Fibroblast of lung (primary cell): Measurements from ENCODE around the gene CCNL1. TPM values are rescaled to one million over a fixed set of nuclear protein-coding genes. Genes with fewer than 3 reads are reported as not detected.
"Not testable (repeated sequence)": the region's sequence is repeated elsewhere in the genome, so short reads cannot be mapped to it uniquely, and the experiment has no call there.

Experiments used
- DNase-seq, 2 donors: peaks; one replicate each; pipeline versions ENCODE4 v3.0.0 to v3.0.0-alpha.2; 2010; ENCODE audit warnings: low read depth in 2 of 2
- H2AFZ ChIP-seq: 2 replicates; pipeline ENCODE4 v1.5.1; 2012; ENCODE audit warnings: low read length, control low read depth, inconsistent platforms
- H3K27ac ChIP-seq: 2 replicates; pipeline ENCODE4 v1.5.1; 2011; ENCODE audit warnings: low read length, control low read depth; ENCODE audit not compliant: insufficient read depth
- H3K27me3 ChIP-seq: 2 replicates; pipeline ENCODE4 v1.5.1; 2011; ENCODE audit warnings: mild to moderate bottlenecking, low read length; ENCODE audit not compliant: control insufficient read depth, insufficient read depth
- H3K36me3 ChIP-seq: 2 replicates; pipeline ENCODE4 v1.5.1; 2011; ENCODE audit warnings: low read length; ENCODE audit not compliant: control insufficient read depth, insufficient read depth
- H3K4me1 ChIP-seq: 2 replicates; pipeline ENCODE4 v1.5.1; 2011; ENCODE audit warnings: low read length; ENCODE audit not compliant: control insufficient read depth, insufficient read depth; ENCODE audit errors: extremely low read depth
- H3K4me2 ChIP-seq: 2 replicates; pipeline ENCODE4 v1.5.1; 2011; ENCODE audit warnings: low read length, control low read depth; ENCODE audit not compliant: insufficient read depth; ENCODE audit errors: extremely low read depth
- H3K4me3 ChIP-seq, 4 experiments: fragments of 200-600 bp in 1 of 4; sonication (generic) in 1 of 4; replicated peaks in 1 of 4; 2 replicates each; pipeline ENCODE4 v1.5.1; 2011 to 2016; ENCODE audit warnings: low read length in 4 of 4, low read depth in 3 of 4, mild to moderate bottlenecking in 3 of 4, control low read depth in 2 of 4, inconsistent platforms in 1 of 4, mixed read lengths in 1 of 4; ENCODE audit not compliant: insufficient read depth in 1 of 4; ENCODE audit errors: control extremely low read depth in 1 of 4
- H3K79me2 ChIP-seq: 2 replicates; pipeline ENCODE4 v1.5.1; 2012; ENCODE audit warnings: mild to moderate bottlenecking, low read length, inconsistent platforms; ENCODE audit not compliant: control insufficient read depth, insufficient read depth
- H3K9ac ChIP-seq: 2 replicates; pipeline ENCODE4 v1.5.1; 2011; ENCODE audit warnings: mild to moderate bottlenecking, low read length, control low read depth; ENCODE audit not compliant: insufficient read depth
- H3K9me3 ChIP-seq: 2 replicates; pipeline ENCODE4 v1.5.1; 2012; ENCODE audit warnings: low read depth, low read length; ENCODE audit not compliant: control insufficient read depth, insufficient read depth
- H4K20me1 ChIP-seq: 2 replicates; pipeline ENCODE4 v1.5.1; 2011; ENCODE audit warnings: low read length; ENCODE audit not compliant: control insufficient read depth, insufficient read depth; ENCODE audit errors: extremely low read depth
- CTCF ChIP-seq, 2 donors: IDR thresholded peaks in 1 of 2; conservative IDR thresholded peaks in 1 of 2; 1 replicate in 1 of 2; 2 replicates in 1 of 2; pipeline ENCODE4 v1.5.1; 2011 to 2012; ENCODE audit warnings: low read length in 2 of 2, control low read depth in 1 of 2, inconsistent platforms in 1 of 2, low read depth in 1 of 2, mild to moderate bottlenecking in 1 of 2
- EZH2 ChIP-seq: IDR thresholded peaks from 2 replicates; pipeline ENCODE4 v1.5.1; 2012; ENCODE audit warnings: low read length, control low read depth, mild to moderate bottlenecking; ENCODE audit errors: missing control alignments
- polyA plus RNA-seq, 2 donors: library from polyadenylated mRNA; depleted of rRNA in 1 of 2; stranded (reverse) in 1 of 2; unstranded in 1 of 2; fragments of >200 nt; gene quantifications; 2 replicates each; pipeline ENCODE4 v1.2.1, GENCODE V29; 2011 to 2012; ENCODE audit warnings: missing spikeins in 1 of 2
- total RNA-seq: library from RNA; depleted of rRNA; stranded (reverse); fragments of >200 nt; gene quantifications from 2 replicates; pipeline ENCODE4 v1.2.1, GENCODE V29; 2014

Gene CCNL1
- total and polyA plus RNA-seq, 2 donors (not counting 1 experiment from before 2014, with no cell fraction given) = 63.8 to 219 TPM

DNA sequence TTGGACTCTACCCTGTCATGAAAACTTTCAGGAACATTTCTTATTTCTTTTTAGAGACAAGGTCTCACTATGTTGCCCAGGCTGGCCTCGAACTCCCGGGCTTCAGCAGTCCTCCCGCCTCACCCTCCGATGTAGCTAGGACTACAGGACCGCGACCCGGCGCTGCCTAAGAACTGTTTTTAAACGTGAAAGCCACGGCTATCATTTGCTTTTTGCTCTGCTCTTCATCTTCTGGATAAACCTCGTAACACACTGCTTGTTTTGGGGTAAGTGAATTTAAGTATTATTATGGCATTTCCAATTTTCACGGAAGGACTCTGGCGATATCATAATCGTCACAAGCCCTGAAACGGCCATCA lies 14.3 kb upstream of the CCNL1 start:
- peak overlapping the region; percentile 94 for H3K4me2 ChIP-seq
- H3K9me3 ChIP-seq = no peaks in the 10 kb centered on the region
- TF ChIP-seq CTCF (conservative IDR thresholded peaks at IDR 0.05 in 1 of 2, IDR thresholded peaks at IDR 0.05 in 1 of 2; ENCODE audit: low read depth in 1 of 2, low read length in 2 of 2) = no peak
- no peak for TF ChIP-seq EZH2
- no peak for DNase-seq
- H4K20me1 ChIP-seq = no peaks in the 10 kb centered on the region
- H3K9ac ChIP-seq = peak overlapping the region; percentile 77
- peak overlapping the region; percentile 28 for H2AFZ ChIP-seq
- H3K4me3 ChIP-seq = peak overlapping the region; percentile 46 to 74 (median 54)
- H3K27me3 ChIP-seq = no peaks in the 10 kb centered on the region
- H3K36me3 ChIP-seq = no peaks in the 10 kb centered on the region
- peaks cover 10% of the 10 kb centered on the region for H3K4me1 ChIP-seq
- H3K79me2 ChIP-seq = peaks cover 16% of the 10 kb centered on the region
- H3K27ac ChIP-seq = peak overlapping the region; percentile 94

GRCh38 chr3:157173343-157173742 lies 13.4 kb upstream of the CCNL1 start:
- H3K36me3 ChIP-seq, H3K9me3 ChIP-seq, H4K20me1 ChIP-seq, H3K27me3 ChIP-seq, H3K9ac ChIP-seq, H3K4me3 ChIP-seq, H3K4me2 ChIP-seq, DNase-seq, H2AFZ ChIP-seq: not testable (repeated sequence)
- H3K27ac ChIP-seq = peak overlapping the region; percentile 94
- H3K4me1 ChIP-seq = peaks cover 10% of the 10 kb centered on the region
- H3K79me2 ChIP-seq = peaks cover 16% of the 10 kb centered on the region

DNA sequence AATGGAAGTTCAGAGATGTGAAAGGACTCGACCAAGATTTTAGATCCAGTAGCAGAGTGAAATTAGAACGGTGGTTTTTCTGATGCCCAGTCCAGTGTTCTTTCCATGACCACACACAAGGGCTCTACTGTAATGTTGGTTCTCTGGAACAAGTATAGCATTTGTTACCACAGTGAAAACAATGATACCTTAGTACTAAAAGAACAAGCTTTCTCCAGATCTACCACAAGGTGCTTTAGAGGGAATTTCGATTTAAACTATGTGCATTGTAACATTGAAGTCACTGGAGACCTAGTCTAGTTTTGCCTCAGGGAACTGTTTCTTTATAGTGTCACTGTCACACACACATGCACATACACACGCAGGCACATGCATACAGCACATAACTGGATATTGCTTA lies 12.8 kb upstream of the CCNL1 start:
- no peaks in the 10 kb centered on the region for H4K20me1 ChIP-seq
- peaks cover 10% of the 10 kb centered on the region for H3K4me1 ChIP-seq
- no peak for TF ChIP-seq CTCF (conservative IDR thresholded peaks at IDR 0.05 in 1 of 2, IDR thresholded peaks at IDR 0.05 in 1 of 2; ENCODE audit: low read depth in 1 of 2, low read length in 2 of 2)
- TF ChIP-seq EZH2 = no peak
- H3K36me3 ChIP-seq = no peaks in the 10 kb centered on the region
- H3K4me3 ChIP-seq = no peak overlapping the region
- no peaks in the 10 kb centered on the region for H3K9me3 ChIP-seq
- H2AFZ ChIP-seq = peak overlapping the region; percentile 6
- no peaks in the 10 kb centered on the region for H3K27me3 ChIP-seq
- H3K4me2 ChIP-seq = no peak overlapping the region
- peaks cover 16% of the 10 kb centered on the region for H3K79me2 ChIP-seq
- no peak for DNase-seq
- no peak overlapping the region for H3K27ac ChIP-seq
- H3K9ac ChIP-seq = no peak overlapping the region
